Caco-2 (cell line): ENCODE measurements around the gene POMT1. TPM values are rescaled to one million over a fixed set of nuclear protein-coding genes. Genes with fewer than 3 reads are reported as not detected.
A peak's percentile ranks its signal among the peaks of the same experiment; 100 is the strongest.

Experiments used
- BruUV-seq: library from RNA; stranded (reverse); fragments of 400-500 nt; replicated peaks from 2 replicates; lab custom pipeline; 2021; lab: Mats Ljungman, UMichigan
- CTCF ChIA-PET: fragments of 300-600 bp; sonication (Branson Sonifier 250); formaldehyde crosslinking; loops from one replicate; lab custom pipeline; 2022; ENCODE audit warnings: antibody characterized with exemption; lab: Charles Lee
- POLR2A ChIA-PET: fragments of 300-600 bp; sonication (Branson Sonifier 250); formaldehyde crosslinking; loops from one replicate; lab custom pipeline; 2022; ENCODE audit warnings: antibody characterized with exemption; lab: Charles Lee
- DNase-seq, 2 experiments: peaks; one replicate each; pipeline versions ENCODE4 v3.0.0 to v3.0.0-alpha.2; 2020 to 2022
- H3K27me3 ChIP-seq: replicated peaks from 2 replicates; pipeline ENCODE4 v1.6.0; 2011; ENCODE audit warnings: low read length; ENCODE audit not compliant: control insufficient read depth, insufficient read depth
- H3K36me3 ChIP-seq: 2 replicates; pipeline ENCODE4 v1.5.1; 2011; ENCODE audit warnings: low read length; ENCODE audit not compliant: control insufficient read depth, insufficient read depth
- H3K4me1 ChIP-seq: fragments of 250-450 bp; sonication (Bioruptor Pico); 2 replicates; pipeline ENCODE4 v1.5.1; 2020; ENCODE audit warnings: mild to moderate bottlenecking
- H3K4me3 ChIP-seq: 2 replicates; pipeline ENCODE4 v1.5.1; 2011; ENCODE audit warnings: low read depth, mild to moderate bottlenecking, control low read depth, low read length
- H3K9me3 ChIP-seq: fragments of 250-450 bp; sonication (Bioruptor Pico); 2 replicates; pipeline ENCODE4 v1.5.1; 2020; ENCODE audit warnings: mild to moderate bottlenecking, moderate library complexity
- H3K27ac Mint-ChIP-seq: one replicate; pipeline ENCODE4 v1.8.0; 2022; ENCODE audit warnings: mixed read lengths; ENCODE audit not compliant: unreplicated experiment
- H3K27me3 Mint-ChIP-seq: one replicate; pipeline ENCODE4 v1.8.0; 2022; ENCODE audit warnings: mixed read lengths; ENCODE audit not compliant: insufficient read depth, unreplicated experiment
- H3K36me3 Mint-ChIP-seq: one replicate; pipeline ENCODE4 v1.8.0; 2022; ENCODE audit warnings: mild to moderate bottlenecking, mixed read lengths; ENCODE audit not compliant: insufficient read depth, unreplicated experiment
- H3K4me1 Mint-ChIP-seq: one replicate; pipeline ENCODE4 v1.8.0; 2022; ENCODE audit warnings: low read depth, mixed read lengths; ENCODE audit not compliant: unreplicated experiment
- H3K4me3 Mint-ChIP-seq: one replicate; pipeline ENCODE4 v1.8.0; 2022; ENCODE audit warnings: mild to moderate bottlenecking, moderate library complexity, mixed read lengths; ENCODE audit not compliant: unreplicated experiment
- H3K9me3 Mint-ChIP-seq: one replicate; pipeline ENCODE4 v1.8.0; 2022; ENCODE audit warnings: mixed read lengths; ENCODE audit not compliant: unreplicated experiment
- CTCF ChIP-seq, 2 experiments: fragments of 200-600 bp in 1 of 2; IDR thresholded peaks; 1 replicate in 1 of 2; 2 replicates in 1 of 2; pipeline versions ENCODE4 v1.5.1 to v1.8.0; 2011 to 2022; ENCODE audit warnings: antibody characterized with exemption in 1 of 2, control low read depth in 1 of 2, inconsistent platforms in 1 of 2, low read depth in 1 of 2, low read length in 1 of 2, mild to moderate bottlenecking in 1 of 2, moderate library complexity in 1 of 2; ENCODE audit not compliant: insufficient read depth in 1 of 2, severe bottlenecking in 1 of 2, unreplicated experiment in 1 of 2
- intact Hi-C: fragments of 100-400 bp; cut with micrococcal nuclease; formaldehyde crosslinking; loops from one replicate; pipeline ENCODE4 v1.10.0; 2022; ENCODE audit not compliant: unreplicated experiment
- total RNA-seq: library from RNA; stranded (reverse); gene quantifications from 2 replicates; pipeline ENCODE4 v1.2.3, GENCODE V29; 2022

POMT1 gene
- total RNA-seq, 1 experiment from 2014 or later: 44.2 TPM

GRCh38 chr9:131500939-131501541 is 1.7 kb upstream of the POMT1 start:
- intact Hi-C loops: loop anchor here (5.0 to 10.0 kb wide), 3 partner anchors 64 to 246 kb away; no protein-coding TSS in a partner anchor
- Histone ChIP-seq H3K36me3 (peaks cover 5% of the 10 kb centered on the region), H3K4me3 (no peak overlapping the region), H3K27me3 (no peaks in the 10 kb centered on the region), H3K4me1 (0 out of 2 replicates have a peak, but pooled peaks cover 6% of the 10 kb centered on the region), H3K9me3 (no peaks in the 10 kb centered on the region)
- H3K27ac Mint-ChIP-seq: peak overlapping the region; percentile 81
- no peak for TF ChIP-seq CTCF (IDR thresholded peaks at IDR 0.05; ENCODE audit: insufficient read depth in 1 of 2, low read depth in 1 of 2, low read length in 1 of 2, severe bottlenecking in 1 of 2, unreplicated experiment in 1 of 2)
- no peaks in the 10 kb centered on the region for H3K9me3 Mint-ChIP-seq
- DNase-seq: no peak
- peaks cover 16% of the 10 kb centered on the region for H3K4me1 Mint-ChIP-seq
- ChIA-PET POLR2A (interaction anchor here (0.7 kb wide), 1 partner anchor 9 kb away, joined by 4 read pairs; no protein-coding TSS in a partner anchor), CTCF (no interaction called here)
- peaks cover 86% of the 10 kb centered on the region for H3K36me3 Mint-ChIP-seq
- BruUV-seq: TSS peak; percentile 27
- no peaks in the 10 kb centered on the region for H3K27me3 Mint-ChIP-seq
- H3K4me3 Mint-ChIP-seq: peak overlapping the region; percentile 90

GRCh38 chr9:131503626-131504465 is 1.1 kb downstream of the POMT1 start:
- Mint-ChIP-seq H3K9me3 (no peaks in the 10 kb centered on the region), H3K4me3 (peak overlapping the region; percentile 90), H3K27me3 (no peaks in the 10 kb centered on the region), H3K36me3 (peaks cover 69% of the 10 kb centered on the region), H3K27ac (peak overlapping the region; percentile 81), H3K4me1 (peaks cover 16% of the 10 kb centered on the region)
- BruUV-seq: no TSS peak
- Histone ChIP-seq H3K4me1 (0 out of 2 replicates have a peak, but pooled peaks cover 6% of the 10 kb centered on the region), H3K4me3 (peak overlapping the region; percentile 89), H3K9me3 (no peaks in the 10 kb centered on the region), H3K36me3 (peaks cover 3% of the 10 kb centered on the region), H3K27me3 (no peaks in the 10 kb centered on the region)
- POLR2A ChIA-PET: no interaction called here
- intact Hi-C loops: loop anchor here (5.0 to 10.0 kb wide), 3 partner anchors 61 to 243 kb away; no protein-coding TSS in a partner anchor
- no peak for TF ChIP-seq CTCF (IDR thresholded peaks at IDR 0.05; ENCODE audit: insufficient read depth in 1 of 2, low read depth in 1 of 2, low read length in 1 of 2, severe bottlenecking in 1 of 2, unreplicated experiment in 1 of 2)
- DNase-seq: peak; percentile 42 to 48
- CTCF ChIA-PET: interaction anchor here (1.1 kb wide), 1 partner anchor 154 kb away, joined by 5 read pairs; no protein-coding TSS in a partner anchor

- no peak for DNase-seq
- H3K4me1 Mint-ChIP-seq: peaks cover 16% of the 10 kb centered on the region
- peak overlapping the region; percentile 26 for H3K27ac Mint-ChIP-seq
- intact Hi-C loops: loop anchor here (10.0 kb wide), 1 partner anchor 60 kb away; no protein-coding TSS in a partner anchor
- Histone ChIP-seq H3K4me1 (0 out of 2 replicates have a peak, but pooled peaks cover 6% of the 10 kb centered on the region), H3K9me3 (no peaks in the 10 kb centered on the region), H3K36me3 (peaks cover 3% of the 10 kb centered on the region), H3K27me3 (no peaks in the 10 kb centered on the region), H3K4me3 (no peak overlapping the region)
- ChIA-PET CTCF (no interaction called here), POLR2A (no interaction called here)
- H3K36me3 Mint-ChIP-seq: peaks cover 59% of the 10 kb centered on the region
- no peaks in the 10 kb centered on the region for H3K9me3 Mint-ChIP-seq
- TF ChIP-seq CTCF (IDR thresholded peaks at IDR 0.05; ENCODE audit: insufficient read depth in 1 of 2, low read depth in 1 of 2, low read length in 1 of 2, severe bottlenecking in 1 of 2, unreplicated experiment in 1 of 2): no peak
- BruUV-seq: no TSS peak
- no peak overlapping the region for H3K4me3 Mint-ChIP-seq
- no peaks in the 10 kb centered on the region for H3K27me3 Mint-ChIP-seq
Observed at GRCh38 chr9:131505012-131505411, 2.3 kb downstream of the POMT1 start.
